IPS DF 6.9 (cell line): ENCODE data around the gene BMPER.

Experiments used
- DNase-seq: peaks from one replicate; pipeline ENCODE4 v3.0.0-alpha.2; 2013; ENCODE audit warnings: low read depth, low spot score
- H3K27ac ChIP-seq: one replicate; pipeline ENCODE4 v1.5.1; 2013; ENCODE audit warnings: low read length, control low read depth
- H3K27me3 ChIP-seq: 2 replicates; pipeline ENCODE4 v1.6.1; 2013; ENCODE audit warnings: mild to moderate bottlenecking, low read length; ENCODE audit not compliant: control insufficient read depth, insufficient read depth
- H3K36me3 ChIP-seq: 2 replicates; pipeline ENCODE4 v1.6.1; 2013; ENCODE audit warnings: low read length; ENCODE audit not compliant: control insufficient read depth, insufficient read depth
- H3K4me1 ChIP-seq: 2 replicates; pipeline ENCODE4 v1.6.1; 2013; ENCODE audit warnings: low read length; ENCODE audit not compliant: control insufficient read depth, insufficient read depth
- H3K4me3 ChIP-seq: 2 replicates; pipeline ENCODE4 v1.5.1; 2013; ENCODE audit warnings: mild to moderate bottlenecking, low read length
- H3K9me3 ChIP-seq: 2 replicates; pipeline ENCODE4 v1.6.1; 2013; ENCODE audit warnings: low read length, inconsistent platforms; ENCODE audit not compliant: control insufficient read depth, insufficient read depth
- WGBS: extraction: QIAGEN DNeasy Blood & Tissue Kit; methylation state at CpG from one replicate; pipeline ENCODE4 v1.1.7; 2013; ENCODE audit warnings: mixed read lengths, missing lambda C conversion rate; ENCODE audit not compliant: insufficient read length, insufficient coverage; 5-methylcytosine and 5-hydroxymethylcytosine counted together

The BMPER gene

GRCh38 chr7:34043461-34044305 lies 138.3 kb downstream of the BMPER start:
- Histone ChIP-seq H3K9me3 (no peaks in the 10 kb centered on the region; the same call in 1 of the 2 replicates), H3K4me1 (no peaks in the 10 kb centered on the region; the same call in 1 of the 2 replicates), H3K4me3 (no peak overlapping the region), H3K27ac (no peak overlapping the region), H3K27me3 (no peaks in the 10 kb centered on the region), H3K36me3 (no peaks in the 10 kb centered on the region)
- no peak for DNase-seq
- WGBS = no CpG with 5 or more reads among the region's 4 CpGs

- Histone ChIP-seq H3K27ac (no peak overlapping the region), H3K27me3 (no peaks in the 10 kb centered on the region), H3K4me3 (no peak overlapping the region), H3K9me3 (no peaks in the 10 kb centered on the region; the same call in 1 of the 2 replicates), H3K4me1 (no peaks in the 10 kb centered on the region; the same call in 1 of the 2 replicates), H3K36me3 (no peaks in the 10 kb centered on the region)
- no peak for DNase-seq
- WGBS = no CpG with 5 or more reads among the region's 2 CpGs
Measured at GRCh38 chr7:34044306-34044643, 138.9 kb downstream of the BMPER start.

DNA sequence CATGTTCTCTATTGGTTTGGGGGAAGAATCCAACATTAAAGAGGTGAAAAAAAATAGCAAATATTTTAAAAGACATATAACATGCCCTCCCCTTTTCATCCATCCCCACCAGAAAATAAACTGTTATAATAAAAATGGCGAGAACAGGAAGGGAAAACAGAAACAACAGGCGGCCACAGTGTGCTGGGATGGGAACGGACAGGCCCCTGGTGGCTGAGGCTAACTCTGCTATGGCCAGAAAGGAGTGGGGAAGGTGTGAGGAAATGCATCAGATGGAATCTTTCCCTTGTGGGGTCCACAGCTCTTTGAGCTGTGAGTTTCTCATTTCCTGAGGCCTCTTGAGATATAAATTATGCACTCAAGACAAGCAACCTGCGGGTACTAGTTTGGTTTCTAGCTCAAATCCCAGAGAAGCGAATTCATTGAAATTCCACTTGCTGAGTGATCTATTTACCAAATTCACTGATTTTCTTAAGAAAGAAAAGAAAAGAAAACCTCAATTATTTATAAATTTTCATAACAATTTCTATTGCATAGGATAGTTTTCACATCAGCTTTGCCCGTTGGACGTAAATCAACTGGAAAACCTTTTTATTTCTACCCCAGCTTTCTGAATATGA lies 139.5 kb downstream of the BMPER start:
- Histone ChIP-seq H3K9me3 (no peaks in the 10 kb centered on the region; the same call in 1 of the 2 replicates), H3K27ac (no peak overlapping the region), H3K4me1 (no peaks in the 10 kb centered on the region; the same call in 1 of the 2 replicates), H3K36me3 (no peaks in the 10 kb centered on the region), H3K27me3 (no peaks in the 10 kb centered on the region), H3K4me3 (no peak overlapping the region)
- no peak for DNase-seq
- no CpG with 5 or more reads among the region's 7 CpGs for WGBS

DNA sequence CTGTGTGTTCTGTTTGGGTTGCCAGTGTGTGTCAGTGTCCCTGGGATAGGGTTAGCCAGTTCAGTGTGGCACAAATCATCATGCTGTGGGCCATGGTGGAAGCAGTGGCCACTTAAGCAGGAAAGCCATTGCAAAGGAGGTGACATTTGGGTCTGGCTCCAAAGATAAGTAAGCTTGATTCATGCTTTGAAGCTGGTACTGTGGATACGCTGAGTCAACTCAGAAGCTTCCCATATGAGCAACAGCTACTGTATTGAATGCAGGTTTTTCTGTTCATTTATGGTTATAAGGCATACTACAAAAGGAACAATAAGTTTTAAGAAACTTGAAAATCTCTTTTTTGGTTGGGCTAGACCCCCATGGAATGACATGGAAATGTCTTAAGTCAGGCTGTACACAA lies 143.1 kb downstream of the BMPER start:
- no peak for DNase-seq
- H3K4me1 ChIP-seq = no peaks in the 10 kb centered on the region; the same call in 1 of the 2 replicates
- no peak overlapping the region for H3K4me3 ChIP-seq
- no peaks in the 10 kb centered on the region for H3K36me3 ChIP-seq
- no peak overlapping the region for H3K27ac ChIP-seq
- WGBS = no CpG with 5 or more reads among the region's 1 CpG
- H3K27me3 ChIP-seq = no peaks in the 10 kb centered on the region
- H3K9me3 ChIP-seq = no peaks in the 10 kb centered on the region; the same call in 1 of the 2 replicates

DNA sequence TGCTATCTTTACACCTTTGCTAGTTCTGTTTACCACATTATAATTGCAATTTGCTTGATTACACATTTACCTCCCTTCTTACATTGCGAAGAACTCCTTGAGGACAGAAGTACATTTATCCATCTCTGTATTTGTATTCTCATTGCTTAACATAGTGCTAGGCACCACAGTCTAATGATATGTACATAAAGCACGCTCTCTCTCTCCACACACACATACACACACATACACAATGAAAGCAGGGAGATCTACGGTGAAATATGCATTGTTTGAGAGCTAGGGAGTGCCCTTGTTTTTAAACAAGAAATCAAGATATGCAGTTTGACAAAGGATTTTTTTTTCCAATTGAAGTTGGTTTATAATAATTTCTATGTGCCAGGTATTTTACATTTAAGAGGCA lies 148.7 kb downstream of the BMPER start:
- no peak for DNase-seq

GRCh38 chr7:34057136-34057535 lies 151.8 kb downstream of the BMPER start:
- Histone ChIP-seq H3K27me3 (no peaks in the 10 kb centered on the region), H3K36me3 (no peaks in the 10 kb centered on the region), H3K4me1 (peaks cover 7% of the 10 kb centered on the region; the same call in 1 of the 2 replicates), H3K27ac (no peak overlapping the region), H3K9me3 (no peaks in the 10 kb centered on the region), H3K4me3 (no peak overlapping the region)
- no peak for DNase-seq

More for the DNA sequence above, 148.7 kb downstream of the BMPER start:
- no CpG with 5 or more reads among the region's 3 CpGs for WGBS
- Histone ChIP-seq H3K4me3 (no peak overlapping the region), H3K27me3 (no peaks in the 10 kb centered on the region), H3K4me1 (peaks cover under 1% of the 10 kb centered on the region; the same call in 1 of the 2 replicates), H3K27ac (no peak overlapping the region), H3K9me3 (no peaks in the 10 kb centered on the region), H3K36me3 (no peaks in the 10 kb centered on the region)

DNA sequence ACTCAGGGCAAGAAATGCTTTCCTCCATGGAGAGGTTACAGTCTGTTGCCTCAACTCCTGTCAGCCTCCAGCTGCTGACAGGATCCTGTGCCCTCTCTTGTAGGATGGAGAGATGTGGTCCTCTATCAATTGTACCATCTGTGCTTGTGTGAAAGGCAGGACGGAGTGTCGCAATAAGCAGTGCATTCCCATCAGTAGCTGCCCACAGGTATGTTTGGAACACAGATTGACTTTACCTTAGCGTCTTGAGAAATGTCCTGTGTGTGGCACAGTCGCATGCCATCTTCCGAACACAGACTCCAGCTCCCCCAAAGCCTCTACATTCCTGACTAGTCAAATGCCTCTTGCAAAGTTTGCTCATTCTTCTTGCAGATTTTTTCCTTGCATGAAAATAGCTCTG lies 152.6 kb downstream of the BMPER start:
- Histone ChIP-seq H3K27me3 (no peaks in the 10 kb centered on the region), H3K4me3 (no peak overlapping the region), H3K9me3 (no peaks in the 10 kb centered on the region), H3K36me3 (no peaks in the 10 kb centered on the region), H3K27ac (no peak overlapping the region), H3K4me1 (peaks cover 7% of the 10 kb centered on the region; the same call in 1 of the 2 replicates)
- WGBS = no CpG with 5 or more reads among the region's 5 CpGs
- DNase-seq = no peak

DNA sequence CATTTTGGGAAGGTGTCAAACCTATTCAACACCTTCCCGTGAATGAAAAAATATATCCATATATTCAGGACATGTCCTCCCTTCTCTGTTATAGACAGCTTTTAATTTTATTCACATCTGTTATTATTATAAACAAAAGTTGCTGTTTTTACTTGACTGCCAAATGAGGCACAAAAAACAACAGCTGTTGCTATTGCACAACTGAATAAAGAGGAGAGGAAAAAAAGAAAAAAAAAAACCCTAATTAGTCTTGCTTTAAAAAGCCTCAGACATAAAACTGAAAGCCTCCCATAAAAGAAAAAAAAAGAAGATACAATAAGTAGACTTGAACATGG lies 153.4 kb downstream of the BMPER start:
- Histone ChIP-seq H3K36me3 (no peaks in the 10 kb centered on the region), H3K9me3 (no peaks in the 10 kb centered on the region), H3K27me3 (no peaks in the 10 kb centered on the region), H3K4me1 (peaks cover 7% of the 10 kb centered on the region; the same call in 1 of the 2 replicates), H3K4me3 (no peak overlapping the region), H3K27ac (no peak overlapping the region)
- no CpG with 5 or more reads among the region's 1 CpG for WGBS
- DNase-seq = no peak

DNA sequence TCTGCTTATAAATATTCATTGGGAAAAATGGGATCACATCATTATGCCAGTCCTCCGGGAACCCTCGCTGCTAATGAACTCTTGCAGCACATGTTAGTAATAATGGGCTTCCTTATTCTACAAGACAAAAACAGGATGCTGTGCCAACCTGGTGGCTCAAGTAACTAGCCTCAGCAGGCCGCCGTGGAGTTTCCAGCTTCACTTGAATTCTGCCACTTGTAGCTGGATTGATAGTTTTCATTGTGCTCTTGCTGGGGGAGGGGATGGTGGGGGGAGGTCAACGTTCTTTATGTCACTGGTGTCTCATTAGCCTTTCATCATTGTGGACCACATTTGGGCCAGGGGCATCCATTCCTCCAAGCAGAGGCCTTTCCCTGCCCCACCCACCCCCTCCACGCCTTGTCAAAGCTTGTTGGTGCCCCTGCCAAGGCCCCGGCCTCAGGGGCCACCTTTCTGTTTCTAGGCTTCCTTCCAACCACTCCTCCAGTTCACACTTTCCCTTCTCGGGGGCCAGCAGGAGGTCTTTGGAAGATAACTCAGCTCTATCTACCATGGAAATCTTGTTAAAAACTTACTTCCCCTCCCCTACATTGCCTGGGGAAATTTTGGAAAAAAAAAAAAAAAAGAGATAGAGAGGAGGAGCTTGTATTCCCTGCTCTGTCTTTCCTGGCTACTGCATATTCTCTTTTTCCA lies 153.9 kb downstream of the BMPER start:
- H3K27ac ChIP-seq = no peak overlapping the region
- no peak for DNase-seq
- H3K27me3 ChIP-seq = no peaks in the 10 kb centered on the region
- no peak overlapping the region for H3K4me3 ChIP-seq
- no CpG with 5 or more reads among the region's 8 CpGs for WGBS
- peaks cover 7% of the 10 kb centered on the region; the same call in 1 of the 2 replicates for H3K4me1 ChIP-seq
- no peaks in the 10 kb centered on the region for H3K36me3 ChIP-seq
- H3K9me3 ChIP-seq = no peaks in the 10 kb centered on the region

- Histone ChIP-seq H3K9me3 (no peaks in the 10 kb centered on the region), H3K4me3 (no peak overlapping the region), H3K27me3 (no peaks in the 10 kb centered on the region), H3K4me1 (peaks cover 7% of the 10 kb centered on the region; the same call in 1 of the 2 replicates), H3K27ac (no peak overlapping the region), H3K36me3 (no peaks in the 10 kb centered on the region)
- no peak for DNase-seq
- WGBS = no CpG with 5 or more reads among the region's 4 CpGs
Measured at GRCh38 chr7:34060196-34060947, 155.0 kb downstream of the BMPER start.
